Measurements from ENCODE around the gene SYT17.

Gene SYT17

DNA sequence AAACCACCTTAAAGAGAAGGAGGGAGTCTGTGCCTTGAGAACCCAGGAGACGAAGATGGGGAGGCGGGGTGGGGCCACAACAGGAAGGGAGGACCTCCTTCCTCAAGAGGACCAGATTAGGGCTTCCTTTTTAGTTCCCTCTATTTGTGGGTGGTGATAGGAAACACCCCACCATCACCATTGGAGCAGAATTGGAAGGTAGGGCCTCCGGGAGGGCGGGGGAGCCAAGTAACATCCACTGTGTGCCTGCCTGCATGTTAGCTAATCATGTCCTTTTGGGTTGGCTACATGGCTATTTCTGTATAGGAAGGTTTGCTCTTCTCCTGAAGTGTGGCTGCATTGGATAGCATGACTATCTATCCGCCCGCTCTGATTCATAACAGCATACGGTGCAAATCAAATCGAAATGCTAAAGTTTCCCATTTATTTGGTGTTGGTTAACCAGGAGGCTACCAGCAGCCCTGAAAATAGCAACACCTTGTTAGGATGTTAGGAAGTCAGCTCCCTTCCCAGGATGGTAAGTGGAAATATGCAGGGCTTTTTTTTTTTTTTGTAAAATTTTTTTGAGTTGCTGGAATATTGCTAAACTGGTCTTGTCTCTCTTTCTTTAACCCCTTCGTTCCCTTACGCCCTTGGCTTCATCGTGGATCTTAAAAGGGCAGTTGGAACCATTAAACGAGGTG lies 4.2 kb downstream of the SYT17 start:
- no peak overlapping the region for H3K4me3 Mint-ChIP-seq
- H3K27me3 Mint-ChIP-seq, result peaks cover 34 to 76% of the 10 kb centered on the region in 2 donors
- no peaks in the 10 kb centered on the region for H3K36me3 Mint-ChIP-seq (ENCODE audit: insufficient read depth)
- DNase-seq (no peak), ATAC-seq (replicated peaks) (no peak)
- H3K27ac Mint-ChIP-seq, result no peak overlapping the region
- H3K9me3 Mint-ChIP-seq, result no peaks in the 10 kb centered on the region
- no peaks in the 10 kb centered on the region for H3K4me1 Mint-ChIP-seq (ENCODE audit: low read depth in 2 of 2)

DNA sequence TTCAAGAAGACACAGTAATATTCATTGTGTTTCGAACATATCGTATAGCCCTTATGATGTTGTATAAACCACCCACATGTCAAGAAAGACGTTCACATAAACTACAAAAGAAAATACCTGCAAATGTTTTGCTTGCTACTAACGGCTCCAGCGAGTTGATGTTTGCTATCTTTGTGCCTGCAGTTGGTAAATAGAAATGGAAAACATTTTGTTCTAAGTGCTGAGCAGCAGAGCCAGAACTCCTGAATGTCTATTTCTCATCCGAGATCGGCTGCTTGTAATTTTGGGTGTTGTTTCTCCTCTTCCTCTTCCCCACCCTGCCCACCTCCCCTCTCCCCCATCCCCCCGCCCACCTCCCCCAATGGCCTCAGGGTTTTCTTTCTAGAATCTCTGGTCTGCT lies 5.0 kb downstream of the SYT17 start:
- Mint-ChIP-seq H3K27ac (no peak overlapping the region), H3K27me3 (peaks cover 34 to 76% of the 10 kb centered on the region in 2 donors), H3K9me3 (no peaks in the 10 kb centered on the region), H3K36me3 (ENCODE audit: insufficient read depth) (no peaks in the 10 kb centered on the region), H3K4me3 (no peak overlapping the region), H3K4me1 (ENCODE audit: low read depth in 2 of 2) (no peaks in the 10 kb centered on the region)
- no peak for DNase-seq
- ATAC-seq (replicated peaks), result no peak

GRCh38 chr16:19173649-19174383 lies 5.8 kb downstream of the SYT17 start:
- no peak overlapping the region for H3K4me3 Mint-ChIP-seq
- no peak overlapping the region for H3K27ac Mint-ChIP-seq
- peaks cover 34 to 76% of the 10 kb centered on the region in 2 donors for H3K27me3 Mint-ChIP-seq
- ATAC-seq (replicated peaks) (no peak), DNase-seq (no peak)
- no peaks in the 10 kb centered on the region for H3K9me3 Mint-ChIP-seq
- no peaks in the 10 kb centered on the region for H3K4me1 Mint-ChIP-seq (ENCODE audit: low read depth in 2 of 2)
- H3K36me3 Mint-ChIP-seq (ENCODE audit: insufficient read depth), result no peaks in the 10 kb centered on the region

GRCh38 chr16:19174478-19174877 lies 6.4 kb downstream of the SYT17 start:
- no peak for ATAC-seq (replicated peaks)
- Mint-ChIP-seq H3K4me1 (ENCODE audit: low read depth in 2 of 2) (no peaks in the 10 kb centered on the region), H3K27me3 (peaks cover 33 to 75% of the 10 kb centered on the region in 2 donors), H3K4me3 (no peak overlapping the region), H3K9me3 (no peaks in the 10 kb centered on the region), H3K36me3 (ENCODE audit: insufficient read depth) (no peaks in the 10 kb centered on the region), H3K27ac (no peak overlapping the region)
- DNase-seq, result no peak

DNA sequence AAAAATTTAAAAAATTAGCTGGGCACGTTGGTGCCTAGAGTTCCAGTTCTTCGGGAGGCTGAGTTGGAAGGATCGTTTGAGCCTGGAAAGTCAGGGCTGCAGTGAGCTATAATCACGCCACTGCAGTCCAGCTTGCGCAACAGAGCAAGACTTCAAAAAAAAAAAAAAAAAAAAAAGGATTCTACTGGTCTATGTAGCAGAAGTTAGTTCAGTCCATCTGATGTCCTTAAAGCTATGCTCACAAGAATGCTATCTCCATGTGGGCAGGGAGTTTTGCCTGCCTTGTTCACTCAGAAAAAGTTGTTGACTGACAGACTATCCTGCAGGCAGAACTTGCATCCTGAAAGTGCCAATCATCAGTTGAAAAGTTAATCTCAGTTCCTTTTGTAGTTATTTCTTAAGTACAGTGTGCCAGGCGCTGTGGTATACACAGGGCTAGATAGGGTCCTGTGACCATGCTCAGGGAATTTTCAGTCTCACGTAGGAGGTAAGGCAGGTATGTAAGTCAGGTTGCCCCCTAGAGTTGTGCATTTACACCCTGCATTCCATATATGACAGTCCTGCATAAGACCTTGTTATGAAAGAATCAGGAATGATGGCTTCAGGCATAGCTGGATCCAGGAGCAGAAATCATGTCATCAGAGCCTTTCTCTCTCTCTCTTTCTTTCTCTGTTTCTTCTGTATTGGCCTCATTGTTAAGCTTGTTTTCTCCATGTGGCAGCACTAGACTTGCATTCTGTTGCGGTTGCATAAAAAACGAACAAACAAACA lies 7.6 kb downstream of the SYT17 start:
- no peaks in the 10 kb centered on the region for H3K4me1 Mint-ChIP-seq (ENCODE audit: low read depth in 2 of 2)
- H3K9me3 Mint-ChIP-seq, result no peaks in the 10 kb centered on the region
- DNase-seq (no peak), ATAC-seq (replicated peaks) (no peak)
- no peak overlapping the region for H3K27ac Mint-ChIP-seq
- H3K4me3 Mint-ChIP-seq, result no peak overlapping the region
- peaks cover 27 to 75% of the 10 kb centered on the region in 2 donors for H3K27me3 Mint-ChIP-seq
- H3K36me3 Mint-ChIP-seq (ENCODE audit: insufficient read depth), result no peaks in the 10 kb centered on the region

GRCh38 chr16:19177111-19177739 lies 9.2 kb downstream of the SYT17 start:
- Mint-ChIP-seq H3K36me3 (ENCODE audit: insufficient read depth) (no peaks in the 10 kb centered on the region), H3K9me3 (no peaks in the 10 kb centered on the region), H3K4me1 (ENCODE audit: low read depth in 2 of 2) (no peaks in the 10 kb centered on the region), H3K27me3 (peaks cover 36 to 76% of the 10 kb centered on the region in 2 donors), H3K27ac (no peak overlapping the region), H3K4me3 (no peak overlapping the region)
- no peak for ATAC-seq (replicated peaks)
- no peak for DNase-seq

DNA sequence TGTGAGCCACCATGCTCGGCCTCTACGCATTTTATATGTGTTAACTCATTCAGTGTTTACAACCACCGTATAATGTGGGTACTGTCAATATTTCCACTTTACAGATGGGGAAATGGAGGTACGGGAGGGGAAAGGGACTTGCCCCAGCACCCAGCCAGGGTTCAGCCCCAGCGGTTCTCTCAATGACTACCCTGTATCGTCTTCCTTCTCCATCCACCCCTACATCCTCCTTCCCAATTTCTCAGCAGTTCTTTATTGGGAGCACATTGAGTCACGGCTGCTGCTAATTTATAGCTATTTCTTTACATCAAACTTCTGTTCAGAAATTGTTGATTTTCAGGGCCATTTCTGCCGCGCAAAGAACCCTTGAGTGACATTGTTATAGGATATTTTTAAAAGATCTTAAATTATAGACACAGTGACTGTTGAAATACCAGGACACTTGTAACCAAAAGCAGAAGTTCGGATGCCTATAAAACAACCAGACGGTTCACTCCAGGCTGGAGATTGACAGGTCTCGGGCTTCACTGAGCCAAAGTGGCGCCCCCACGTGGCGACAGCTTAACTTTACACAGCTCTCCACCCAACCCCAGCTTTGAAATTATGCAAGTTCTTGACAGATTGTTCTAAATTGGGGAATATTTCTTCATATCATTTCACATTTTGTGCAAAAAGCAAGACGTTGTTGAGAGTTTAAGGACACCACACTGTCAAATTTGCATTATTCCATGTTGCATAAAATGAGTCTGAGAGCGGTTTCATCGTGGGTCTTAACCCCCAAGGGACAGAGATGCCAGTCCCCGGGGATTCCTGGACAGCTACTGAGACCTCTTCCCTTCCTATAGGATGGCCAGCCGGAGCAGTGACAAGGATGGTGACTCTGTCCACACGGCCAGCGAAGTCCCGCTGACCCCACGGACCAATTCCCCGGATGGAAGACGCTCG lies 11.8 kb downstream of the SYT17 start:
- Mint-ChIP-seq H3K27ac (no peak overlapping the region), H3K4me3 (no peak overlapping the region), H3K27me3 (peaks cover 15 to 50% of the 10 kb centered on the region in 2 donors), H3K36me3 (ENCODE audit: insufficient read depth) (no peaks in the 10 kb centered on the region), H3K9me3 (no peaks in the 10 kb centered on the region), H3K4me1 (ENCODE audit: low read depth in 2 of 2) (no peaks in the 10 kb centered on the region)
- DNase-seq (peak; percentile 15 to 23 (median 20)), ATAC-seq (replicated peaks) (peak; percentile 43)

GRCh38 chr16:19180741-19181140 lies 12.7 kb downstream of the SYT17 start:
- no peak overlapping the region for H3K27ac Mint-ChIP-seq
- H3K27me3 Mint-ChIP-seq, result peaks cover 15 to 41% of the 10 kb centered on the region in 2 donors
- H3K4me3 Mint-ChIP-seq, result no peak overlapping the region
- no peaks in the 10 kb centered on the region for H3K4me1 Mint-ChIP-seq (ENCODE audit: low read depth in 2 of 2)
- no peak for DNase-seq
- H3K9me3 Mint-ChIP-seq, result no peaks in the 10 kb centered on the region
- H3K36me3 Mint-ChIP-seq (ENCODE audit: insufficient read depth), result no peaks in the 10 kb centered on the region
- ATAC-seq (replicated peaks), result no peak

DNA sequence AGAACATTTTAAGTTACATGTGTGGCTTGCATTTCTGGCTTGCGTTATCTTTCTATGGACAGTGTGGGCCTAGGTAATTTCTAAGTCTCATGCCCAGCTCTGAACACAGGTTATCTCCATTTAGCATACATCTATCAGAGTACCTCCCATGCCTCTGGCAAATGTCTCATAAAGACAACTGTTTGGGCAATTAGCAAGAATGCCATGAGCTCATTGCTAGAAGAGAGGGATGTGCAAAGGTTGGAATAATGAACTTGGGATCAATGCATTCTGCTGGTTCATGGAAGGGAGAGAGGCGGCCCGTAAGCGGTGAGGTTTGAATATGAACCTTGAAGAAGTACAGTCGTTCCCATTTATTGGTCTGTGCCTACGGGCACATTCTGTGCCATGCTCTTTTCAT lies 14.4 kb downstream of the SYT17 start:
- H3K9me3 Mint-ChIP-seq, result no peaks in the 10 kb centered on the region
- H3K27me3 Mint-ChIP-seq, result peaks cover 15 to 26% of the 10 kb centered on the region in 2 donors
- no peak overlapping the region for H3K4me3 Mint-ChIP-seq
- no peak for DNase-seq
- H3K36me3 Mint-ChIP-seq (ENCODE audit: insufficient read depth), result no peaks in the 10 kb centered on the region
- no peaks in the 10 kb centered on the region for H3K4me1 Mint-ChIP-seq (ENCODE audit: low read depth in 2 of 2)
- no peak for ATAC-seq (replicated peaks)
- H3K27ac Mint-ChIP-seq, result no peak overlapping the region

DNA sequence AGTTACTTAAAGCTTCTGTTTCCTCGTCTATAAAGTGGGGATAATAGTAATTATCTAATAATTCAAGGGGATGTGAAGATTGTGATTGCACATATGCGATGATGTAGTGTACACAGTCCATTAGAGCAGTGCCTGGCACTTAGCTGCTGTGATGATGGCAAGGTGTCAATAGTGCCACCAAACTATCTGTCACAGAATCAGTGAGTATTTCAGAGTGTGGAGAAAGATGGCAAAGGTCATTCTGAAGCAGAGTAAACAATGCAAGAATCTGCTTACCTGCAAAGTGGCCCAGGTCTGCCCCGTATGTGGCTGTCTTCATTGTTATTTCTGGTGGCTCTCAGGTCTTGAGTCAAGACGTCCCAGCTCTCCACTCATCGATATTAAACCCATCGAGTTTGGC lies 15.1 kb downstream of the SYT17 start:
- no peak overlapping the region for H3K4me3 Mint-ChIP-seq
- DNase-seq (no peak), ATAC-seq (replicated peaks) (no peak)
- H3K9me3 Mint-ChIP-seq, result no peaks in the 10 kb centered on the region
- H3K4me1 Mint-ChIP-seq (ENCODE audit: low read depth in 2 of 2), result no peaks in the 10 kb centered on the region
- no peaks in the 10 kb centered on the region for H3K36me3 Mint-ChIP-seq (ENCODE audit: insufficient read depth)
- H3K27me3 Mint-ChIP-seq, result peaks cover 15 to 26% of the 10 kb centered on the region in 2 donors
- no peak overlapping the region for H3K27ac Mint-ChIP-seq

GRCh38 chr16:19184823-19185509 lies 16.9 kb downstream of the SYT17 start:
- no peak overlapping the region for H3K4me3 Mint-ChIP-seq
- H3K4me1 Mint-ChIP-seq (ENCODE audit: low read depth in 2 of 2), result no peaks in the 10 kb centered on the region
- H3K27me3 Mint-ChIP-seq, result peaks cover 15 to 25% of the 10 kb centered on the region in 2 donors
- no peaks in the 10 kb centered on the region for H3K36me3 Mint-ChIP-seq (ENCODE audit: insufficient read depth)
- H3K27ac Mint-ChIP-seq, result no peak overlapping the region
- no peaks in the 10 kb centered on the region for H3K9me3 Mint-ChIP-seq
- ATAC-seq (replicated peaks) (no peak), DNase-seq (no peak)

GRCh38 chr16:19185510-19185851 lies 17.4 kb downstream of the SYT17 start:
- Mint-ChIP-seq H3K4me1 (ENCODE audit: low read depth in 2 of 2) (peaks cover 0 to 2% of the 10 kb centered on the region in 2 donors), H3K27ac (no peak overlapping the region), H3K4me3 (no peak overlapping the region), H3K36me3 (ENCODE audit: insufficient read depth) (no peaks in the 10 kb centered on the region), H3K9me3 (no peaks in the 10 kb centered on the region), H3K27me3 (peaks cover 10 to 20% of the 10 kb centered on the region in 2 donors)
- ATAC-seq (replicated peaks) (no peak), DNase-seq (no peak)
